GM19025 (cell line): ENCODE results near the gene DNAH12.
"Not testable (repeated sequence)": the region's sequence is repeated elsewhere in the genome, so short reads cannot be mapped to it uniquely, and the experiment has no call there.

Experiments used
- ATAC-seq: cut with Tn5 transposase; IDR thresholded peaks from one replicate; pipeline ENCODE4 v1.9.1; 2021; ENCODE audit warnings: mild to moderate bottlenecking, low read depth, moderate library complexity; ENCODE audit not compliant: unreplicated experiment

The DNAH12 gene

GRCh38 chr3:57545636-57546268 is 1.6 kb upstream of the DNAH12 start:
- no peak for ATAC-seq

- ATAC-seq = no peak
Measured at GRCh38 chr3:57538465-57538864, 5.7 kb downstream of the DNAH12 start.

GRCh38 chr3:57530071-57530608 is 14.0 kb downstream of the DNAH12 start:
- no peak for ATAC-seq

GRCh38 chr3:57518276-57518915 is 25.7 kb downstream of the DNAH12 start:
- no peak for ATAC-seq

GRCh38 chr3:57512166-57512565 is 32.0 kb downstream of the DNAH12 start:
- ATAC-seq = no peak

- no peak for ATAC-seq
Measured at GRCh38 chr3:57505901-57506300, 38.2 kb downstream of the DNAH12 start.

GRCh38 chr3:57500506-57500905 is 43.6 kb downstream of the DNAH12 start:
- ATAC-seq = no peak

- no peak for ATAC-seq
Measured at GRCh38 chr3:57497904-57498303, 46.2 kb downstream of the DNAH12 start.

- ATAC-seq = no peak
Measured at GRCh38 chr3:57484563-57484962, 59.6 kb downstream of the DNAH12 start.

GRCh38 chr3:57477193-57477592 is 67.0 kb downstream of the DNAH12 start:
- not testable (repeated sequence) for ATAC-seq

- no peak for ATAC-seq
Measured at GRCh38 chr3:57464801-57465200, 79.3 kb downstream of the DNAH12 start.

GRCh38 chr3:57464011-57464410 is 80.1 kb downstream of the DNAH12 start:
- ATAC-seq = no peak

- no peak for ATAC-seq
Measured at GRCh38 chr3:57451150-57451846, 92.8 kb downstream of the DNAH12 start.

GRCh38 chr3:57449276-57449847 is 94.8 kb downstream of the DNAH12 start:
- ATAC-seq = not testable (repeated sequence)

GRCh38 chr3:57448489-57448888 is 95.7 kb downstream of the DNAH12 start:
- not testable (repeated sequence) for ATAC-seq

- ATAC-seq = no peak
Measured at GRCh38 chr3:57446318-57446841, 97.8 kb downstream of the DNAH12 start.

- ATAC-seq = no peak
Measured at GRCh38 chr3:57444469-57444868, 99.7 kb downstream of the DNAH12 start.

GRCh38 chr3:57440144-57440543 is 104.0 kb downstream of the DNAH12 start:
- not testable (repeated sequence) for ATAC-seq

- not testable (repeated sequence) for ATAC-seq
Measured at GRCh38 chr3:57438460-57438859, 105.7 kb downstream of the DNAH12 start.

- no peak for ATAC-seq
Measured at GRCh38 chr3:57436195-57436761, 107.9 kb downstream of the DNAH12 start.
